GM12891 (cell line): ENCODE results near the gene RAB27B.
"Not testable (repeated sequence)": the region's sequence is repeated elsewhere in the genome, so short reads cannot be mapped to it uniquely, and the experiment has no call there.

Source experiments
- DNase-seq: peaks from one replicate; pipeline ENCODE4 v3.0.0; 2011; ENCODE audit warnings: low spot score; ENCODE audit not compliant: insufficient read length
- FAIRE-seq: peaks from 2 replicates; lab custom pipeline; 2011; peaks lifted over from hg19 to GRCh38; lab: Jason Lieb, UNC
- PAX5 ChIP-seq: IDR thresholded peaks from 2 replicates; pipeline ENCODE4 v1.6.1; 2011; ENCODE audit warnings: low read length, moderate library complexity, mild to moderate bottlenecking; ENCODE audit not compliant: insufficient read depth, severe bottlenecking
- POLR2A ChIP-seq: IDR thresholded peaks from 2 replicates; pipeline ENCODE4 v1.6.1; 2011; ENCODE audit warnings: low read depth, low read length, control low read depth
- POLR2AphosphoS5 ChIP-seq: IDR thresholded peaks from 2 replicates; pipeline ENCODE4 v1.6.1; 2011; ENCODE audit warnings: low read depth, low read length, control low read depth
- POU2F2 ChIP-seq: IDR thresholded peaks from 2 replicates; pipeline ENCODE4 v1.6.1; 2011; ENCODE audit warnings: low read depth, mild to moderate bottlenecking, control low read depth, low read length, moderate library complexity
- SPI1 ChIP-seq: IDR thresholded peaks from 2 replicates; pipeline ENCODE4 v1.6.1; 2011; ENCODE audit warnings: low read depth, low read length, control low read depth
- TAF1 ChIP-seq: IDR thresholded peaks from 2 replicates; pipeline ENCODE4 v1.6.1; 2011; ENCODE audit warnings: low read depth, low read length, control low read depth

The RAB27B gene

GRCh38 chr18:54798186-54798585 is 30.1 kb upstream of the RAB27B start:
- no peak for TF ChIP-seq POLR2AphosphoS5
- no peak for TF ChIP-seq POLR2A
- TF ChIP-seq SPI1: no peak
- TF ChIP-seq POU2F2: no peak
- no peak for TF ChIP-seq PAX5
- TF ChIP-seq TAF1: no peak
- no peak for FAIRE-seq

GRCh38 chr18:54801374-54801773 is 26.9 kb upstream of the RAB27B start:
- DNase-seq (no peak), FAIRE-seq (no peak)
- no peak for TF ChIP-seq TAF1
- TF ChIP-seq PAX5: no peak
- no peak for TF ChIP-seq SPI1
- TF ChIP-seq POLR2A: no peak
- no peak for TF ChIP-seq POLR2AphosphoS5
- TF ChIP-seq POU2F2: no peak

More at GRCh38 chr18:54798186-54798585, 30.1 kb upstream of the RAB27B start:
- no peak for DNase-seq

DNA sequence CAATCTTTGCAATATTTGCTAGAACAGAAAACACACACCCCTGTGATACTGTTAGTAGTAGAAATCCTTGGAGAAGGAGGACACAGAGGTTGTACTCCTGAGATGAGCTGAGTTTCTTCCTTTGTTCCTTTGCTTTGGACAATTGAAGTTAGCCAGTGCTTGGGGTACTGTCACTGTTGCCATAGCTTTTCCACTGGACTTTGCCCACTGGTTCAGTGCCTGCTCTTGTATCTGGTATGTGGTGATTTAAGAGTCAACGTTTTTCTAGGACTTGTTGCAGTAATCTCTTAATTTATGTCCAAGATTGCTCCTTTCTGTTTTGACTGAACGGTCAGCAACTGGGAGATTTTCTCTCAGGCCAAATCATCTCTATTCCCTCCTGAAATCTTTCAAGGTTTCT is 26.1 kb upstream of the RAB27B start:
- DNase-seq (no peak), FAIRE-seq (no peak)
- TF ChIP-seq POLR2A (no peak), POLR2AphosphoS5 (no peak), POU2F2 (no peak), SPI1 (no peak), PAX5 (no peak), TAF1 (no peak)

- TF ChIP-seq PAX5: no peak
- TF ChIP-seq POLR2A: no peak
- no peak for TF ChIP-seq TAF1
- TF ChIP-seq POLR2AphosphoS5: no peak
- TF ChIP-seq SPI1: no peak
- TF ChIP-seq POU2F2: no peak
- DNase-seq: no peak
- FAIRE-seq: no peak
Observed at GRCh38 chr18:54802686-54803395, 25.4 kb upstream of the RAB27B start.

GRCh38 chr18:54805571-54806334 is 22.5 kb upstream of the RAB27B start:
- DNase-seq (no peak), FAIRE-seq (no peak)
- no peak for TF ChIP-seq POLR2A
- TF ChIP-seq SPI1: no peak
- no peak for TF ChIP-seq PAX5
- TF ChIP-seq POU2F2: no peak
- no peak for TF ChIP-seq POLR2AphosphoS5
- no peak for TF ChIP-seq TAF1

GRCh38 chr18:54806526-54806925 is 21.8 kb upstream of the RAB27B start:
- DNase-seq: no peak
- FAIRE-seq: no peak
- TF ChIP-seq POLR2AphosphoS5 (no peak), POU2F2 (no peak), POLR2A (no peak), PAX5 (no peak), SPI1 (no peak), TAF1 (no peak)

DNA sequence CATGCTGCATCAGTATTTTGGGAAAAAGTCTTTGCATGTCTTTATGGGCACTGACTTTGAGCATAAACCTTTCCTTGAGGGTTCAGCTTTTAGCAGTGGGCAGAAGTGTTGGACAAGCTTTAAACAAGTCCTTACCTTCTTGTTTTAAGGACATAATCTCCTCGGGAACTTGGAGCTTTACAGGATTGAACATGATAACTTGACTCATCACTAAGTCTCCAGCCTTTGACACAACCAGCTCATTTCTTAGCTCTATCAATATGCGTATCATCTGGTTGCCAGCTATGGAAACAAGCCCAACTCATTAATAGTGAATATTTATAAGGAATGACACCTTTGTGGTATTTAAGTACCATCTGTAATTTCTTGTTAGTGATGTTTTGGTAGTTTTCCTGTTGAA is 21.0 kb upstream of the RAB27B start:
- FAIRE-seq (no peak), DNase-seq (no peak)
- no peak for TF ChIP-seq TAF1
- TF ChIP-seq SPI1: no peak
- no peak for TF ChIP-seq PAX5
- TF ChIP-seq POU2F2: no peak
- no peak for TF ChIP-seq POLR2AphosphoS5
- no peak for TF ChIP-seq POLR2A

- FAIRE-seq, DNase-seq: not testable (repeated sequence)
Observed at GRCh38 chr18:54810662-54811061, 17.6 kb upstream of the RAB27B start.

DNA sequence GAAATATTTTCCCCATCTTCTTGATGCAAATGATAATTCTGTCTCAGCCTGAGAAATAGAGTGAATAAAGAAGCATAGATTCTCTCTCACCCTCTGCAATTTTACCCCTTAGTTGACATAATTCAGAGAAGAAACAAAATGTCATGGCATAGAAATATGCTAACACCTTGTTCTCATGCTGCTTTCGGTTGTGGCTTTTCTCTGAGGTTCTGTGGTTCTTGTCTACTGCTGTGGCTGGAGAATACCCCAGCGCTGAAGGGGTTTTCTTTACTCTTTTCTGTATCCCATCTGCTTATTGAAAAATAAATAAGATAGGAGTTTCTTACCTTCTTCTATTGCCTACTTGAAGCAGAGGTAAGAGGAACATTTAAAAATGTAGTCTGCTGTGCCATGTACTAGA is 15.4 kb upstream of the RAB27B start:
- DNase-seq (no peak), FAIRE-seq (no peak)
- TF ChIP-seq POLR2AphosphoS5: no peak
- no peak for TF ChIP-seq TAF1

DNA sequence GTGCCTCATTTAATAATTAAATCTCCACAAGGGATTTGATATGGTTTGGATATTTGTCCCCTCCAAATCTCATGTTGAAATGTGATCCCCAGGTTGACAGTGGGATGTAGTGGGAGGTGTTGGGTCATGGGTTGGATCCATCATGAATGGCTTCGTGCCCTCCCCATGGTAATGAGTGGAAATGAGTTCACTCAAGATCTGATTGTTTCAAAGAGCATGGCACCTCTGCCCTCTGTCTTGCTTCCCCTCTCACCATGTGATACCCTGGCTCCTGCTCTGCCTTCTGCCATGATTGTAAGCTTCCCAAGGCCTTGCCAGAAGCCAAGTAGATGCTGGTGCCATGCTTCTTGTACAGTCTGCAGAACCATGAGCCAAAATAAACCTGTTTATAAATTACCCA is 15.0 kb upstream of the RAB27B start:
- FAIRE-seq (no peak), DNase-seq (no peak)
- no peak for TF ChIP-seq TAF1
- TF ChIP-seq POLR2AphosphoS5: no peak
- no peak for TF ChIP-seq PAX5
- TF ChIP-seq SPI1: no peak
- no peak for TF ChIP-seq POU2F2
- no peak for TF ChIP-seq POLR2A
